ENCODE data around the gene HOOK2. TPM values are rescaled to one million over a fixed set of nuclear protein-coding genes. Genes with fewer than 3 reads are reported as not detected.
A peak's percentile ranks its signal among the peaks of the same experiment; 100 is the strongest.

The HOOK2 gene
- total and polyA plus RNA-seq, 9 of the 15 experiments (the other 6 are each of a cell fraction or from before 2014, with no cell fraction given): 1.3 to 17.2 (median 9.9) TPM

GRCh38 chr19:12789904-12790619, 14.7 kb upstream of the HOOK2 start (continued):
- TF ChIP-seq, protein P1, sequence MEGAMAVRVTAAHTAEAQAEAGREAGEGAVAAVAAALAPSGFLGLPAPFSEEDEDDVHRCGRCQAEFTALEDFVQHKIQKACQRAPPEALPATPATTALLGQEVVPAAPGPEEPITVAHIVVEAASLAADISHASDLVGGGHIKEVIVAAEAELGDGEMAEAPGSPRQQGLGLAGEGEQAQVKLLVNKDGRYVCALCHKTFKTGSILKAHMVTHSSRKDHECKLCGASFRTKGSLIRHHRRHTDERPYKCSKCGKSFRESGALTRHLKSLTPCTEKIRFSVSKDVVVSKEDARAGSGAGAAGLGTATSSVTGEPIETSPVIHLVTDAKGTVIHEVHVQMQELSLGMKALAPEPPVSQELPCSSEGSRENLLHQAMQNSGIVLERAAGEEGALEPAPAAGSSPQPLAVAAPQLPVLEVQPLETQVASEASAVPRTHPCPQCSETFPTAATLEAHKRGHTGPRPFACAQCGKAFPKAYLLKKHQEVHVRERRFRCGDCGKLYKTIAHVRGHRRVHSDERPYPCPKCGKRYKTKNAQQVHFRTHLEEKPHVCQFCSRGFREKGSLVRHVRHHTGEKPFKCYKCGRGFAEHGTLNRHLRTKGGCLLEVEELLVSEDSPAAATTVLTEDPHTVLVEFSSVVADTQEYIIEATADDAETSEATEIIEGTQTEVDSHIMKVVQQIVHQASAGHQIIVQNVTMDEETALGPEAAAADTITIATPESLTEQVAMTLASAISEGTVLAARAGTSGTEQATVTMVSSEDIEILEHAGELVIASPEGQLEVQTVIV (CRISPR knock-in tag; IDR thresholded peaks at IDR 0.05; ENCODE audit: borderline replicate concordance): no peak
- peak; percentile 55 for TF ChIP-seq TBP (optimal IDR thresholded peaks at IDR 0.05; ENCODE audit: low read depth, low read length)
- TF ChIP-seq RBFOX2 (IDR thresholded peaks at IDR 0.05; ENCODE audit: low read depth, low read length): peak; percentile 86
- TF ChIP-seq NONO (IDR thresholded peaks at IDR 0.05; ENCODE audit: low read depth in 2 of 2, low read length in 1 of 2): peak in 1 of 2 experiments; percentile 99; a peak in 2 of 4 replicates
- peak; percentile 93 for TF ChIP-seq MBD2 (IDR thresholded peaks at IDR 0.05; ENCODE audit: borderline replicate concordance, low read depth)
- TF ChIP-seq TRIM24 (IDR thresholded peaks at IDR 0.05): peak in 1 of 2 experiments; percentile 76; a peak in 2 of 4 replicates
- TF ChIP-seq ZNF282 (CRISPR knock-in tag; IDR thresholded peaks at IDR 0.05): no peak
- TF ChIP-seq ZBTB40 (IDR thresholded peaks at IDR 0.05): peak; percentile 84
- TF ChIP-seq ZBTB40 (CRISPR knock-in tag; IDR thresholded peaks at IDR 0.05): no peak
- no peak for TF ChIP-seq RHOXF2B (CRISPR knock-in tag; conservative IDR thresholded peaks at IDR 0.05)
- no peak for TF ChIP-seq DIDO1 (tag; IDR thresholded peaks at IDR 0.05; ENCODE audit: low read depth)
- peak; percentile 27; the same call in 1 of the 2 replicates for TF ChIP-seq PML (IDR thresholded peaks at IDR 0.05; ENCODE audit: low read length)
- no peak for TF ChIP-seq STAT5A (IDR thresholded peaks at IDR 0.05; ENCODE audit: borderline replicate concordance, low read length)
- TF ChIP-seq HSF4 (CRISPR knock-in tag; IDR thresholded peaks at IDR 0.05; ENCODE audit: borderline replicate concordance): no peak
- no peak for TF ChIP-seq CREBBP (IDR thresholded peaks at IDR 0.05; ENCODE audit: low read depth, low read length)
- no peak; the same call in 1 of the 2 replicates for TF ChIP-seq KLF13 (tag; IDR thresholded peaks at IDR 0.05; ENCODE audit: borderline replicate concordance, low read depth)
